GM19239 (cell line): ENCODE data around the gene INPP5J.

Experiments
- DNase-seq: peaks from one replicate; pipeline ENCODE4 v3.0.0; 2011; ENCODE audit warnings: low spot score; ENCODE audit not compliant: insufficient read length
- FAIRE-seq: peaks from 2 replicates; lab custom pipeline; 2011; peaks lifted over from hg19 to GRCh38; lab: Jason Lieb, UNC

INPP5J gene

DNA sequence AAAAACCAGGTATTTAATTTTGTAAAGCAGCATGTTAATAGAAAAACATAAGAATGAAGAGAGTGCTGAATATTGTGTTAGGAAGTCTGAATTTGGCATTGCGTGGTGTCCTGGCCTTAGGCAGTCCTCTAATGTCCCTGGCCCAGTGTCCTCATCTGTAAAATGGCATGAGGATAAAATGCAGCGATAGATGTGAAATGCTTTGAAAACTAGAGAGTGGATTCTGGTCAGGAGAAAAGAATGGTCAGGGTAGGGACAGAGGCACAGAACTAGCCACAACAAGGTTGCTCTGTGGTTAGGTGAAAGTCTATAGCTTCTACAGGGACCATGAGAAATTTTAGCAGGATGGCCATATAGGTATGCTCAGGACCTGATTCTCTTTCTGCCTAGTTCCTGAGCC, 56.1 kb downstream of the INPP5J start:
- no peak for DNase-seq
- no peak for FAIRE-seq

DNA sequence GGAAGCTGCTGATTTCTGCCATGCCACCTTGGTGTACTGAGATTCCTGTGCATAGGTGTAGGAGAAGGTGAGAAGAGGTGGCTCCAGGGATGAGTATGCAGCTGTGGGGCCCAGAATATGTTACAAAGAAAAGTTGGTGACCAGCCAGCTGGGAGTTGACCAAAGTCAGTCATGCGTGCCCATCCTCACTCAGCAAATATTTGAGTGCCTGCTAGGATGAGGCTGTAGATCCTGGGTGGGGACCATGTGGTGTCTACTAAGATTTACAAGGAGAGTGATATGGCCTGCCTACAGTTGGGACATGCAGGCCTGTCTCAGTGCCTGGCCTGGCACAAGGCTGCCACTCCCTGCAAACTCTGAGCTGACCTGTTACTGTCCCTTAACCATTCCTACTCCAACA, 56.6 kb downstream of the INPP5J start:
- no peak for DNase-seq
- no peak for FAIRE-seq

DNA sequence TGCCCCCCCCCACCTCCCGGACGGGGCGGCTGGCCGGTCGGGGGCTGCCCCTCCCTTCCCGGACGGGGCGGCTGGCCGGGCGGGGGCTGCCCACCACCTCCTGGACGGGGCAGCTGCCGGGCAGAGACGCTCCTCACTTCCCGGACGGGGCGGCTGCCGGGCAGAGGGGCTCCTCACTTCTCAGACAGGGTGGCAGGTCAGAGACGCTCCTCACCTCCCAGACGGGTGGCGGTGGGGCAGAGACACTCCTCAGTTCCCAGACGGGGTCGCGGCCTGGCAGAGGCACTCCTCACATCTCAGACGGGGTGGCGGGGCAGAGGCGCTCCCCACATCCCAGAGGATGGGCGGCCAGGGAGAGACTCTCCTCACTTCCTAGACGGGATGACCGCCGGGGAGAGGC, 61.2 kb downstream of the INPP5J start:
- FAIRE-seq, result no peak
- no peak for DNase-seq
